ENCODE results near the gene CYB5R4.
A peak's percentile ranks its signal among the peaks of the same experiment; 100 is the strongest.
"Not testable (repeated sequence)": the region's sequence is repeated elsewhere in the genome, so short reads cannot be mapped to it uniquely, and the experiment has no call there.

CYB5R4 gene

DNA sequence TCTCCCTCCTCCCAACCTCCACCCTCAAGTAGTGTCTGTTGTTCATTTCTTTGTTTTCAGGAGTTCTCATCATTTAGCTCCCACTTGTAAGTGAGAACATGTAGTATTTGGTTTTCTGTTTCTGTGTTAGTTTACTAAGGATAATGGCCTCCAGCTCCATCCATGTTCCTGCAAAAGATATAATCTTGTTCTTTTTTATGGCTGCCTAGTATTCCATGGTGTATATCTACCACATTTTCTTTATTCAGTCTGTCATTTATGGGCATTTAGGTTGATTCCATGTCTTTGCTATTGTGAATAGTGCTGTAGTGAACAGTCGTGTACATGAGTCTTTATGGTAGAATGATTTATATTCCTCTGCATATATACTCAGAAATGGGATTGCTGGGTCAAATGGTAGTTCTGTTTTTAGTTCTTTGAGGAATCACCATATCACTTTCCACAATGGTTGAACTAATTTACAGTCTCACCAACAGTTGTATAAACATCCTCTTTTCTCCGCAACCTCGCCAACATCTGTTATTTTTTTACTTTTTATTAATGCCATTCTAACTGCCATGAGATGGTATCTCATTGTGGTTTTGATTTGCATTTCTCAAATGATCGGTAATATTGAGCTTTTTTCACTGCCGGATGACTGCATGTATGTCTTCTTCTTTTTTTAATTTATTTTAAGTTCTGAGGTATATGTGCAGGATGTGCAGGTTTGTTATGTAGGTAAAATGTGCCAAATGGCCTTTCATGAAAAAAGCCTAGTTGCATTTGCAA lies 48.3 kb downstream of the CYB5R4 start:
- DNase-seq (ENCODE audit: extremely low spot score, insufficient read length, low read depth); FAIRE-seq: not testable (repeated sequence)

DNA sequence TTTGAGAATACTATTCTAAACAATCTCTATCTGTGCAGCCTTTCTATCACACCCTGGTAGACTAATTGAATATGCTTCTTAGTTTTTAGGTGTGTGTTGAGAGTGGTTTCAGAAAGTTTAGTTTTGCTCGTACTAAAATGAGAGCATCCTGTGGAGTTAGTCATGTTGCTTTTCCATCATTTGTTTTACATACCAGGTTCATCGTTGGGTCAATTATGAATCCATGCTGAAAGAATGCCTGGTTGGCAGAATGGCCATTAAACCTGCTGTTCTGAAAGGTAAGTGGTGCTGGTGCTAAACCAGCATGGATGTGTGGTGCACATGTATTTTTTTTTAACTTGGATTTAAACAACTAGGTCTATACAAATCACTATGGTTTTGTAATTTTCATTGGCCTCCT lies 49.3 kb downstream of the CYB5R4 start:
- FAIRE-seq (no peak), DNase-seq (ENCODE audit: extremely low spot score, insufficient read length, low read depth) (no peak)

DNA sequence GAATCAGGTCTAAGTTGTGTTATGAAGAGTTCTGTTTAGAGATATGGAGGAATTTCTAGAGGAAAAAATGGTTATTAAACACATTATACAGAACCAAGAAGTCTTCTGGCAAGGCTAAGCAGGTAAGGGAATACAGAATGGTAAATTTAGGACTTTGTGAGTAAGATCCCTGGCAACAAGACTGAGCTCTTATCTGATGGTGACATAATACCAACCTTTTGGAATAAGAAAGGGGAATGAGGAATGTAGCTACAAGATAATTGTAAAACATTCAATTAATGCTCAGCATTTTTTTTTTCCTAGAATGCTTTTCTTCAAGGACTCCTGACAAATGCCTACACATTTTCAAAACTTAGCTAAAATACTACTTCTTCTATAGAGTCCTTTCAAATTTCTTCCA lies 51.8 kb downstream of the CYB5R4 start:
- no peak for DNase-seq (ENCODE audit: extremely low spot score, insufficient read length, low read depth)
- FAIRE-seq: no peak

DNA sequence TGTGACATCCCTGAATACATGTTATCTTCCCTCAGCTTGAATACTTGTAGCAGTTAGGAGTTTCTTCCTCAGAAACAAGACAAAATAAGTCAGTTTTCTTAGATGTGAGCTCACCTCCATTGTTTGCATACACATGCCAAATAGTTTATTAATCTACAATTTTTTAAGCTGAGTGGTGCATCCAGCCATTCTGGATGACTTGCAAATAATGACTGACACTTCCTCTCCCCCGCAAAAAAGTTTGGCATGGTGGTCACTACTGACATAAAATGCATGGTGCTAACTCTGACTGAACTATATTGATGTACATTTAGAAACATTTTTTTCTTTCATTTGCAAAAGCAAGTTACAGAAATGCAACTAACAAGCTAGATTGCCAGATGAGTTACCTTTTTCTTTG lies 55.5 kb downstream of the CYB5R4 start:
- FAIRE-seq (no peak), DNase-seq (ENCODE audit: extremely low spot score, insufficient read length, low read depth) (no peak)

DNA sequence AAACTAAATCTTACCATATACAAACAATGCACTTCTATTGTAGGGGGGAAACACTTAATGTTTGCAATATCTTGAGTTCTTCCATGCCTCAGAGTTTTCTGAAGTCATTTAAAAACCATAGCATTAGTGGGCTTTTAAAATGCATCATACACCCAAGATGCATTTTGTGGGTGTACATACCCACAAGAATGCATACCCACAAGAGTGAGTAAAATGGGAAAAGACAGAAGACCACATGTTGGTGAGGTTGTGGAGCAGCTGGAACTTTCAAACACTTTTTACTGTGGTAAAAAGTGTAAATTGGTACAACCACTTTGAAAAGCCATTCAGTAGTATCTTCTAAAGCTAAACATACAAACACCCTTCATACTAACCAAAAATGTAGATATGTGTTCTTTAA lies 57.5 kb downstream of the CYB5R4 start:
- no peak for DNase-seq (ENCODE audit: extremely low spot score, insufficient read length, low read depth)
- no peak for FAIRE-seq

DNA sequence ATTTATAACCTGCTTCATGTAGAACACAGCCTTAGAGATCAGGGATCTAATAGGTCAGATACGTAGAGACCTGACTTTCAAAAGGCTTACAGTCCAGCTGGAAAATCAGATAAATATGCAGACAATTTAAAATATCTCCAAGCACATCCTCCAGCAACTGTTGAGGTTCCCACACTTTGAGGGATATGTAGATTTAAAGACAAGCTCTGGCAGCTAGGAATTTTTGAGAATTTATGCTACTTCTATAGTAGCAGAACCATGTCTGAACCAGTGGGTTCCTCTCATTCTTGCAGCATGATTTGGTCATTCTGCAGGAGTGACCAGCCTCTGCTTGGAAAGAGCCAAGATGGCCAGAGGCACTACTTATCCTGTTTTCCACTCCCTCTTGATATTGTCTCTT lies 60.5 kb downstream of the CYB5R4 start:
- DNase-seq (ENCODE audit: extremely low spot score, insufficient read length, low read depth): no peak
- no peak for FAIRE-seq

DNA sequence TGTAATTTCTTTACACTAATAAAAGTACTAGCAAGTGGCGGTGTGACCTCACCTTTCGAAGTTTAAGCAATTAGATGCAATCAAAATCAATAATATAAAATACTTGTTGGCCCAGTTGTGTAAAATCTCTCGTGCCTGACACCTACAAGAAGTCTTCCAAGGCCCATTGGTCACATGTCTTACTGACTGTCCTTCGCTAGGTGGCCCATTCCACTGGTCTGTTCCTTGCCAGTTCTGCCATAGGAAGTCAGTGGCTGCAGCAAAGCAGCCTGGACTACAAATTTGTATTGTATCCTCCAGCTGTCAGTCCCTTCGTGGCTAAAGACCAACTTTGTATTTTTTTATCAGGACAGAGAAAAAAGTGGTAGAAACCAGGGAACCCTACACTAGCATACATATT lies 61.8 kb downstream of the CYB5R4 start:
- no peak for FAIRE-seq
- DNase-seq (ENCODE audit: extremely low spot score, insufficient read length, low read depth): no peak

DNA sequence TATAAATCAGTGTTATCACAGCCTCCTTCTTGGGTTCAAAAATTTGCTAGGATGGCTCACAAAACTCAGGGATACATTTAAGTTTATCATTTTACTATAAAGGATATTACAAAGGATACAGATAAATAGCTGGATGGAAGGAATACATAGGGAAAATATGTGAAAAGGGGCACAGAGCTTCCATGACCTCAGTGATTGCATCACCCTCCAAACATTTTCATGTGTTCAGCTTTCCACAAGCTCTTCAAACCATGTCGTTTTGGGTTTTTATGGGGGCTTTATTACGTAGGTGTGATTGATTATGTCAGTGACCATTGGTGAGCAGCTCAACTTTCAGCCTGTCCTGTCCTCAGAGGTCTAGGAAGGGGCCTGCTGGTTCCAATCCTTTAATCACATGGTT lies 68.0 kb downstream of the CYB5R4 start:
- no peak for FAIRE-seq
- DNase-seq (ENCODE audit: extremely low spot score, insufficient read length, low read depth): no peak

DNA sequence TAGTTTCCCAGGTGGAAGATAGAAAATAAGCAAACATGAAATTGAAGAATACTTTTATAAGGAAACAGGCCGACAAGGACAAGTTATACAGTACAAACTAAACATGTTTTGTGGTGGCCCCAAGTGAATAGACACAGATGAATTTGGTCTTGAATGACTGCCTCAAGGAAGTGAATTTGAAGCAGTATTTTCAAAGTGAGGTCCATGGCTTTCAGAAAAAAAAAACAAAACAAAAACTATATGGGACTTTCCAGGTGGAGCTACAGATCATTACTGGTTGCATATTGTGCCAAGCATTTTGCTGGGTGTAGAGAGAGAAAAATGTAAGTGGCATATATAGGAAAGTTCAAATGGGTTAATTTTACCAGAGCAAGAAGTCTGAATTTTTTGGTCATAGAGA lies 68.8 kb downstream of the CYB5R4 start:
- no peak for DNase-seq (ENCODE audit: extremely low spot score, insufficient read length, low read depth)
- FAIRE-seq: no peak

DNA sequence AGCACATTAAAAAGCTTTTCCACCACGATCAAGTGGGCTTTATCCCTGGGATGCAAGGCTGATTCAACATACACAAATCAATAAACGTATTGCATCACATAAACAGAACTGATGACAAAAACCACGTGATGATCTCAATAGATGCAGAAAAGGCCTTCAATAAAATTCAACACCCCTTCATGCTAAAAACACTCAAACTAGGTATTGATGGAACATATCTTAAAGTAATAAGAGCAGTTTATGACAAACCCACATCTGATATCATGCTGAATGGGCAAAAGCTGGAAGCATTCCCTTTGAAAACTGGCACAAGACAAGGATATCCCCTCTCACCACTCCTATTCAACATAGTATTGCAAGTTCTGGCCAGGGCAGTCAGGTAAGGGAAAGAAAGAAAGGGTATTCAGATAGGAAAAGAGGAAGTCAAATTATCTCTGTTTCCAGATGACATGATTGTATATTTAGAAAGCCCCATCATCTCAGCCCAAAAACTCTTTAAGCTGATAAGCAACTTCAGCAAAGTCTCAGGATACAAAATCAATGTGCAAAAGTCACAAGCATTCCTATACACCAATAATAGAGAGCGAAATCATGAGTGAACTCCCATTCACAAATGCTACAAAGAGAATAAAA lies 86.8 kb downstream of the CYB5R4 start:
- DNase-seq (ENCODE audit: extremely low spot score, insufficient read length, low read depth); FAIRE-seq: not testable (repeated sequence)

DNA sequence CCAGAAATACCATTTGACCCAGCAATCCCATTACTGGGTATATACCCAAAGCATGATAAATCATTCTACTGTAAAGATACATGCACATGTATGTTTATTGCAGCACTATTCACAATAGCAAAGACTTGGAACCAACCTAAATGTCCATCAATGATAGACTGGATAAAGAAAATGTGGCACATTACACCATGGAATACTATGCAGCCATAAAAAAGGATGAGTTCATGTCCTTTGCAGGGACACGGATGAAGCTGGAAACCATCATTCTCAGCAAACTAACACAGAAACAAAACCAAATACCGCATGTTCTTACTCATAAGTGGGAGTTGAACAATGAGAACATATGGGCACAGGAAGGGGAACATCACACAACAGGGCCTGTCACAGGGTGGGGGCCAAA lies 88.5 kb downstream of the CYB5R4 start:
- FAIRE-seq; DNase-seq (ENCODE audit: extremely low spot score, insufficient read length, low read depth): not testable (repeated sequence)

DNA sequence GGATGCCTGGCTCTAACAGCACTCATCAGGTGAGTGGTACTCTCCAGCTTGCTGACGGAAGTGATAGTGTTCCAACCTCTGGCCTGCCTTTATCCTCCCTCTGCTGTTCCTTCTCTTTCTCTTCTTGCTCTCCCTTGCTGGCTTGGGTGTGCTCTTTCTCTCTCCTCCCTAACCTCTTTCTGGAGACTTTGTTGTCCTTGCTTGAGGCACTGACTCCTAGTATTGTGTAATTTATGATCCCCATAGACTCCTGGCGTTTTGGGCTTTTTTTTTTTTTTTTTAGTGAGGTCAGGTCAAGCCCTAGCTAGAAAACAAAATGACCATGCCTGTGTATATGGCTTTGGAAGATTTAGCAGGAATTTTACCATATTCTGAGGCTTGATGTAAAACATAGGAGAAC lies 89.4 kb downstream of the CYB5R4 start:
- FAIRE-seq: no peak

DNA sequence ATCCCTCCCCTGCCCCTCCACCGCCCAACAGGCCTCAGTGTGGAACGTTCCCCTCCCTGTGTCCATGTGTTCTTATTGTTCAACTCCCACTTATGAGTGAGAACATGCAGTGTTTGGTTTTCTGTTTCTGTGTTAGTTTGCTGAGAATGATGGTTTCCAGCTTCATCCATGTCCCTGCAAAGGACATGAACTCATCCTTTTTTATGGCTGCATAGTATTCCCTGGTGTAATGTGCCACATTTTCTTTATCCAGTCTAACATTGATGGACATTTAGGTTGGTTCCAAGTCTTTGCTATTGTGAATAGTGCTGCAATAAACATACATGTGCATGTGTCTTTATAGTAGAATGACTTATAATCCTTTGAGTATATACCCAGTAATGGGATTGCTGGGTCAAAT lies 91.9 kb downstream of the CYB5R4 start:
- not testable (repeated sequence) for DNase-seq (ENCODE audit: extremely low spot score, insufficient read length, low read depth); FAIRE-seq

More for the DNA sequence above, 89.4 kb downstream of the CYB5R4 start:
- no peak for DNase-seq (ENCODE audit: extremely low spot score, insufficient read length, low read depth)

DNA sequence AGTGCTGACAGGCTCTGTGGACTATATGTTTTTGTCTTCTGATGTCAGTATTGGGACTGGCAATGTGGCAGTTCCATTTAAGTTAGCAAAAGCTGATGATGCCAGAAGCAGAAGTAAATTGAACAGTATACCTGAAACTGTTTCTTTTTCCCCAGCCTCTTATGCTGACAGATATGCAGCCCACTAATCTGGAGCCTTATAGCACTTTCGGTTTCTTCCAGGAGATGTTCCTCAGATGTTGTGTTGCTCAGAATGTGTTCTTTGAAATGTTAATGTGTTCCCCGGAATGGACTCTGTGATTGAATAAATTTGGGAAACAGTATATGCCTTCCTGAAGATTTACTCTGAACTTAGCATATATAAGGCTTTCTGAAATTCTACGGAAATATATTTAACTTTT lies 93.3 kb downstream of the CYB5R4 start:
- DNase-seq (ENCODE audit: extremely low spot score, insufficient read length, low read depth) (no peak), FAIRE-seq (no peak)

DNA sequence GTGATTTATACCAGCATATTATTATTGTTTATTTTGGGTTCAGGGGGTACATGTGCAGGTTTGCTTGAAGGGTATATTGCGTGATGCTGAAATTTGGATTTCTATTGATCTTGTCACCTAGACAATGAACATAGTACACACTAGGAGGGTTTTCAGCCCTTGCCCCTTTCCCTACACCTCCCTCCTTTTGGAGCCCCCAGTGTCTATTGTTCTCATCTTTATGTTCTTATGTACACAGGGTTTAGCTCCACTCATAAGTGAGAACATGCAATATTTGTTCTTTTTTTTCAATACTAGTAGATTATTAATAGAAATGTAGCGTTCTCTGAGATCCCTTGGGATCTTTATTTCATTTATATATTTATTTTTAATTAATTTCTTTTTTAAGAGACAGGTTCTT lies 94.9 kb downstream of the CYB5R4 start:
- no peak for FAIRE-seq

DNA sequence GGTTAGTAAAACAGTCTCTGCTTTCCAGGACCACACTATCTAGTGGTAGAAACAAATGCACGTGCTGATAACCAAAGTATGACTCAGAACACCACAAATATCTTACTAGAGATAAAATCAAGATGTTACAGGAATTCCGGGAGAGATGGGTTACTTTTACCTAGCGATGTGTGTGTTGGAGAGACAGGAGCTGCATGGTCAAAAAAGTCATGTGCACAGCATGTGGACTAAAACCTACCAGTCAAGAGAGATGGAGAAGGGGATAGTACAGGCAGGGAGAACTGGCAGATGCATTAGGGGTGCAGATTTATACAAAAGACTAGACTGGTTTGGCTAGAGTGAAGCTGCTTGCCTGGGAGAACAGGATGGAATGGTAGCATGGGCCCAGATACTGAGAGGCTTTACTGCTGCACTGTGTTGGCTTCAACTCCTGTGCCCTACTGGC lies 98.8 kb downstream of the CYB5R4 start:
- no peak for FAIRE-seq

More for the DNA sequence above, 94.9 kb downstream of the CYB5R4 start:
- DNase-seq (ENCODE audit: extremely low spot score, insufficient read length, low read depth): no peak

DNA sequence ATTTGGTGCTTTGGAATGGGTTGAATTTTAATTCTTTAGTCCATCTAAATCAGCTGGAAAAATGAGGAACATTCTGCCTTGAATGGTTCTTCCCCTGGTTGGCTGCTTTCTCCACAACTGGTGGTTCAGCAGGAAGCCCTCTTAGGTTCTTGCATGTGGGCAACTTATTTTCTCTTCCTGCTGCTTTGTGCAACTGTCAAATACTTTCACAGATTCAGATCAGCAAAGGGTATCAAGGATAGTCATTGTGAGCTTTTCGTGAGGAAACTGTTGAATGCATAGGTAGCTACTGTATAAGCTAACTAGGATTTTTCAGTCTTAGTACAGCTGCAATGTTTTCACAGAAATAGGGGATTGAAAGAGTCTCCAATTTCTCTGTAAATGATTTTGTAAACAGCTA lies 101.2 kb downstream of the CYB5R4 start:
- DNase-seq (ENCODE audit: extremely low spot score, insufficient read length, low read depth): no peak

More for the DNA sequence above, 98.8 kb downstream of the CYB5R4 start:
- no peak for DNase-seq (ENCODE audit: extremely low spot score, insufficient read length, low read depth)

DNA sequence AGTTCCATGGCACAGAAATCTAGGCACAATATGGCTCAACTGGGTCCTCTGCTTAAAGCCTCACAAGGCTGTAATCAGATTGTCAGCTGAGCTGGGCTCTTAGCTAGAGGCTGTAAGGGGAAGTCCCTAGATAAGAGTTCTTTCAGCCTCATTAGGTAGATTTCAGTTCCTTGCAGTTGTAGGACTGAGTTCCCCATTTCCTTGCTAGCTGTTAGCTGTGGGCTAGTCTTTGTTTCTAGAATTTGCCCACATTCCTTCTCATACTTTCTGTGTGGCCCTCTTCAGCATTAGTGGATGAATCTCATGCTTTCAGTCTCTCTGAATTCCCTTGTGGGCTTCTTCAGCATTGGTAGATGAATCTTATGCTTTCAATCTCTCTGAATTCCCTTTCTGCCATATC lies 103.1 kb downstream of the CYB5R4 start:
- FAIRE-seq (peak; percentile 56), DNase-seq (ENCODE audit: extremely low spot score, insufficient read length, low read depth) (no peak)

More for the DNA sequence above, 101.2 kb downstream of the CYB5R4 start:
- no peak for FAIRE-seq

DNA sequence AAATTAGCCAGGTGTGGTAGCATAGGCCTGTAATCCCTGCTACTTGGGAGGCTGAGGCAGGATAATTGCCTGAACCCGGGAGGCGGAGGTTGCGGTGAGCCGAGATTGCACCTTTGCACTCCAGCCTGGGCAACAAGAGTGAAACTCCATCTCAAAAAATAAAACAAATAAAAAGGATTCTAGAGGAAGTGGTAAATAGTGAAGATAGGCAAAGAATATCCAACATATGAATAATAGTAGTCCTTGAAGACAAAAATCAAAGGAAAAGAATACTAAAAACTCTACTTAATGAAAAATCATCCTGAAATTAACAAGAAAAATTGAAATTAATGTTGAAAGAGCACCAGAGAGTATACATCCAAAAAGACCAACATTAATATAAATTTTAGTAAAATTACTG lies 107.0 kb downstream of the CYB5R4 start:
- FAIRE-seq (no peak), DNase-seq (ENCODE audit: extremely low spot score, insufficient read length, low read depth) (no peak)

DNA sequence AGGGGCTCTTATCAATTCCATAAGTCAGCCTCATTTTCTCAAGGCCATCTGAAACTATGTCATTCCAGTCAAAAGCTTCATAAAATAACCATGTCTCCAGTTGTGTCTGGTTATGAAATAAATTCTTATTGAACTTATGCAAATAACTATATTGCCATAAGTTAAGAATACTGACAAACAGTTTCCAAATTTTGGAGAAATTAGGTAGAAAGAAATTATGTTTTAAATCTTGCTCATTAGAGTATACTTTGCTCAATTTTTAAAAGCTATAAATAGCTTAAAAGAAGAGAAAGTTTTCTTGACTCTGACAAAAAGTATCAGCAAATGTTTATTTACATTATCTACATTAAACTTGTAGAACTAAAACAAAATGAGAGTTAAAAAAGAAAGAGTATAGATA lies 111.1 kb downstream of the CYB5R4 start:
- no peak for FAIRE-seq

DNA sequence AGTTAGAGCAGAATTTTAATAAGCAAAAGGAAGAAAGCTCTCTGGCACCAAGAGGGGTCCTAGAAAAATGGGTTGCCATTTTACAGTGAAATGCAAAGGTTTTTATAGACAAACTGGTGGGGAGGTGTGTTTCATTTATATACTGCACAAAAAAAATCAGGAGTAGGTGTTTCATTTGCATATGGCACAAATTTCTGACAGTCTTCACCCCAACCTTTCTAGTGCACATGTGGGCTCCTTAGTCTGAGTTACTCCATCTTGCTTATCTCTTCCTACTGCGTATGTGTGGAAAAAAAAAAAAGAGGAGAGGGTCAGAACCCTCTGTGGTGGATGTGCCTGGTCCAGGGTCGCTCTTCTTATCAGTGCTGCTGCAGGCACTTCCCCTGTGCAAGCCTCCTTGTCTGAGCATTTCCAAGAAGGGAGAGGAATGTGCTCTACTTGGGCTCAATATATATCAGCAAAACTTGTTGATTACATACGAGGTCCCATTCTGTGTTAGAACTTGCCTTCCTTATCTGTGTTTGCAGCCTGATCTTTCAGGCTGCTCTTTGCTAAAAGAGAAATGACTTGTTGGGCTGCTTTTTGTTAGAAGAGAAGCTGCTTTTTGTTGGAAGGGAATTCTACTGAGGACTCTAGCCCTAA lies 115.0 kb downstream of the CYB5R4 start:
- FAIRE-seq: no peak
- no peak for DNase-seq (ENCODE audit: extremely low spot score, insufficient read length, low read depth)

More for the DNA sequence above, 111.1 kb downstream of the CYB5R4 start:
- DNase-seq (ENCODE audit: extremely low spot score, insufficient read length, low read depth): no peak
